Kidney (tissue), 14 donors: Measurements from ENCODE around the gene TFE3. TPM values are rescaled to one million over a fixed set of nuclear protein-coding genes. Genes with fewer than 3 reads are reported as not detected.

Source experiments
- DNase-seq, 5 donors: peaks; one replicate each; pipeline ENCODE4 v3.0.0-alpha.2; 2013 to 2020
- FAIRE-seq: peaks from 2 replicates; lab custom pipeline; 2012; peaks lifted over from hg19 to GRCh38; lab: Jason Lieb, UNC
- H3K27ac ChIP-seq, 2 donors: one replicate each; pipeline ENCODE4 v1.7.0; 2013; ENCODE audit warnings: low read depth in 2 of 2, low read length in 2 of 2, inconsistent platforms in 1 of 2
- H3K27me3 ChIP-seq: one replicate; pipeline ENCODE4 v1.7.1; 2013; ENCODE audit warnings: low read length, inconsistent platforms; ENCODE audit not compliant: control insufficient read depth, insufficient read depth
- H3K36me3 ChIP-seq, 3 donors: one replicate each; pipeline versions ENCODE4 v1.7.0 to v1.7.1; 2013; ENCODE audit warnings: low read length in 3 of 3, control low read depth in 1 of 3, inconsistent platforms in 1 of 3; ENCODE audit not compliant: insufficient read depth in 3 of 3, control insufficient read depth in 2 of 3
- H3K4me1 ChIP-seq, 3 donors: one replicate each; pipeline versions ENCODE4 v1.7.0 to v1.7.1; 2013; ENCODE audit warnings: low read length in 3 of 3, inconsistent platforms in 1 of 3, low read depth in 1 of 3; ENCODE audit not compliant: control insufficient read depth in 2 of 3, insufficient read depth in 2 of 3
- H3K4me3 ChIP-seq, 3 donors: one replicate each; pipeline versions ENCODE4 v1.7.0 to v1.8.1; 2013; ENCODE audit warnings: low read length in 3 of 3, control low read depth in 1 of 3, inconsistent platforms in 1 of 3
- H3K9ac ChIP-seq, 3 donors: one replicate each; pipeline versions ENCODE4 v1.7.0 to v1.7.1; 2013; ENCODE audit warnings: low read length in 3 of 3, control low read depth in 1 of 3, inconsistent platforms in 1 of 3
- H3K9me3 ChIP-seq, 3 donors: one replicate each; pipeline versions ENCODE4 v1.7.0 to v1.7.1; 2013; ENCODE audit warnings: low read length in 3 of 3, control low read depth in 1 of 3, inconsistent platforms in 1 of 3; ENCODE audit not compliant: control insufficient read depth in 2 of 3, insufficient read depth in 1 of 3
- CTCF ChIP-seq: IDR thresholded peaks from 3 replicates; pipeline ENCODE4 v1.5.1; 2012; ENCODE audit warnings: mild to moderate bottlenecking, moderate library complexity, borderline replicate concordance; ENCODE audit not compliant: insufficient read depth; ENCODE audit errors: extremely low read depth
- intact Hi-C: fragments of 100-400 bp; cut with DNase I; formaldehyde crosslinking; loops from one replicate; pipeline ENCODE4 v1.11.1; 2022
- polyA plus RNA-seq: library from polyadenylated mRNA; stranded (reverse); fragments of 350-450 nt; fragmentation: Illumina TruSeq; extraction: RNeasy Lipid Tissue Mini Kit (QIAGEN cat#74804); gene quantifications from one replicate; pipeline ENCODE4 v1.2.3, GENCODE V29; 2014; ENCODE audit warnings: low read depth, low replicate concordance; ENCODE audit not compliant: insufficient read depth
- total RNA-seq: library from RNA; stranded (reverse); fragmentation: NEBNext Ultra II Directional; extraction: Animal tissue kit (Norgen Biotek cat#: 25700); gene quantifications from one replicate; pipeline ENCODE4 v1.2.1, GENCODE V29; 2021
- donor health status: control.
- donor health status: control.
- donor health status: control.
- donor health status: control.
- donor health status: control.
- donor health status: DM: yes; HTN: yes; CAD: no.
- donor health status: Normal renal cell carcinoma (clear cell type).

TFE3 gene
- total and polyA plus RNA-seq, 2 donors from 2014 or later = 32.8 to 47.3 TPM

- no peak overlapping the region for H3K27ac ChIP-seq
- peaks cover 0 to 2% (median 0%) of the 10 kb centered on the region in 3 donors for H3K36me3 ChIP-seq
- H3K27me3 ChIP-seq = no peaks in the 10 kb centered on the region
- no peak for DNase-seq
- no peak for FAIRE-seq
- no peaks in the 10 kb centered on the region for H3K9me3 ChIP-seq
- peaks cover 0 to 4% (median 0%) of the 10 kb centered on the region in 3 donors for H3K4me1 ChIP-seq
- TF ChIP-seq CTCF = no peak
- no peak overlapping the region for H3K9ac ChIP-seq
- H3K4me3 ChIP-seq = no peak overlapping the region
- intact Hi-C loops = no loop called here
These were observed 39.2 kb upstream of the TFE3 start for GRCh38 chrX:49082271-49082871.

- no peak for FAIRE-seq
- H3K4me1 ChIP-seq = peaks cover 0 to 4% (median 0%) of the 10 kb centered on the region in 3 donors
- no peak for TF ChIP-seq CTCF
- H3K36me3 ChIP-seq = peaks cover 0 to 9% (median 0%) of the 10 kb centered on the region in 3 donors
- DNase-seq = peak; percentile 70 to 91 (median 79)
- H3K9me3 ChIP-seq = no peaks in the 10 kb centered on the region
- peak within 1 kb of the TSS; percentile 67 to 79 (median 75) for H3K4me3 ChIP-seq
- intact Hi-C loops = no loop called here
- H3K9ac ChIP-seq = peak within 1 kb of the TSS; percentile 47 to 91 (median 55)
- H3K27ac ChIP-seq = peak within 1 kb of the TSS; percentile 88 to 91
- H3K27me3 ChIP-seq = no peaks in the 10 kb centered on the region
These were observed 36.6 kb upstream of the TFE3 start, which contains the start of gene WDR45 for GRCh38 chrX:49079489-49080428. Gene WDR45, minus strand, starts transcription at chrX:49079887. Its CDS starts 1,792 bp downstream, at chrX:49078095.

- Histone ChIP-seq H3K36me3 (peaks cover 0 to 9% (median 0%) of the 10 kb centered on the region in 3 donors), H3K4me3 (no peak overlapping the region), H3K27me3 (no peaks in the 10 kb centered on the region), H3K9me3 (no peaks in the 10 kb centered on the region), H3K9ac (no peak overlapping the region), H3K4me1 (peaks cover 0 to 7% (median 0%) of the 10 kb centered on the region in 3 donors), H3K27ac (no peak overlapping the region)
- TF ChIP-seq CTCF = no peak
- intact Hi-C loops = no loop called here
- DNase-seq (no peak), FAIRE-seq (no peak)
These were observed 34.8 kb upstream of the TFE3 start for GRCh38 chrX:49077941-49078340.
